H1 (cell line): Measurements from ENCODE around the gene PSMC3. TPM values are rescaled to one million over a fixed set of nuclear protein-coding genes. Genes with fewer than 3 reads are reported as not detected.

ENCODE experiments used
- CTCF ChIA-PET: fragments of 300-600 bp; sonication (Branson Sonifier 250); formaldehyde crosslinking; loops from one replicate; lab custom pipeline; 2021; ENCODE audit not compliant: partially characterized antibody; lab: Charles Lee
- POLR2A ChIA-PET: fragments of 300-600 bp; sonication (Branson Sonifier 250); formaldehyde crosslinking; loops from one replicate; lab custom pipeline; 2021; ENCODE audit warnings: inconsistent platforms; ENCODE audit not compliant: partially characterized antibody; lab: Charles Lee
- DNase-seq, 2 experiments: peaks; one replicate each; pipeline versions ENCODE4 v3.0.0 to v3.0.0-alpha.2; 2010 to 2022; ENCODE audit warnings: low spot score in 2 of 2, low read depth in 1 of 2, mixed read lengths in 1 of 2
- FAIRE-seq: peaks from 2 replicates; lab custom pipeline; 2011; peaks lifted over from hg19 to GRCh38; lab: Jason Lieb, UNC
- H2AFZ ChIP-seq: 2 replicates; pipeline ENCODE4 v1.8.1; 2012; ENCODE audit warnings: low read length, inconsistent platforms
- H2AK5ac ChIP-seq: 2 replicates; pipeline ENCODE4 v1.6.1; 2013; ENCODE audit warnings: low read depth, low read length
- H2BK120ac ChIP-seq: replicated peaks from 2 replicates; pipeline ENCODE3; 2013; ENCODE audit warnings: low read depth, low read length, inconsistent platforms
- H2BK12ac ChIP-seq: 2 replicates; pipeline ENCODE4 v1.6.1; 2013; ENCODE audit warnings: low read depth, low read length
- H2BK15ac ChIP-seq: 2 replicates; pipeline ENCODE4 v1.6.1; 2013; ENCODE audit warnings: low read length
- H2BK20ac ChIP-seq: 2 replicates; pipeline ENCODE4 v1.6.1; 2013; ENCODE audit warnings: low read length
- H2BK5ac ChIP-seq: 2 replicates; pipeline ENCODE4 v1.6.1; 2013; ENCODE audit warnings: low read depth, low read length
- H3K14ac ChIP-seq: 2 replicates; pipeline ENCODE4 v1.6.1; 2013; ENCODE audit warnings: inconsistent platforms; ENCODE audit not compliant: insufficient read length
- H3K18ac ChIP-seq: 2 replicates; pipeline ENCODE4 v1.6.1; 2013; ENCODE audit warnings: low read length; ENCODE audit errors: extremely low read depth
- H3K23ac ChIP-seq: 2 replicates; pipeline ENCODE4 v1.6.1; 2013; ENCODE audit warnings: inconsistent platforms; ENCODE audit not compliant: insufficient read length
- H3K23me2 ChIP-seq: 2 replicates; pipeline ENCODE4 v1.6.1; 2013; ENCODE audit warnings: low read depth, low read length
- H3K27ac ChIP-seq: 2 replicates; pipeline ENCODE4 v1.6.1; 2011; ENCODE audit warnings: low read depth, low read length, inconsistent platforms
- H3K27me3 ChIP-seq, 4 experiments: replicated peaks in 1 of 4; 1 replicate in 1 of 4; 2 replicates in 3 of 4; pipeline versions ENCODE4 v1.6.1 to v1.8.1; 2011 to 2013; ENCODE audit warnings: low read length in 3 of 4, mild to moderate bottlenecking in 3 of 4, inconsistent platforms in 2 of 4, mixed read lengths in 2 of 4, moderate library complexity in 1 of 4; ENCODE audit not compliant: control insufficient read depth in 3 of 4, insufficient read depth in 3 of 4; ENCODE audit errors: extremely low read depth in 1 of 4
- H3K36me3 ChIP-seq, 4 experiments: 2 replicates each; pipeline versions ENCODE4 v1.6.1 to v1.8.1; 2011 to 2013; ENCODE audit warnings: mild to moderate bottlenecking in 4 of 4, low read length in 3 of 4, moderate library complexity in 2 of 4, control low read depth in 1 of 4, inconsistent platforms in 1 of 4; ENCODE audit not compliant: insufficient read depth in 4 of 4, control insufficient read depth in 2 of 4
- H3K4ac ChIP-seq: replicated peaks from 2 replicates; pipeline ENCODE3; 2013; ENCODE audit warnings: low read length, low read depth, mixed read lengths, inconsistent platforms; ENCODE audit not compliant: insufficient read length
- H3K4me1 ChIP-seq, 4 experiments: replicated peaks in 1 of 4; 1 replicate in 1 of 4; 2 replicates in 3 of 4; pipeline versions ENCODE4 v1.6.1 to v1.8.1; 2011 to 2013; ENCODE audit warnings: low read length in 3 of 4, inconsistent platforms in 2 of 4, mixed read lengths in 1 of 4; ENCODE audit not compliant: insufficient read depth in 4 of 4, control insufficient read depth in 3 of 4
- H3K4me2 ChIP-seq, 2 experiments: 2 replicates each; pipeline versions ENCODE4 v1.6.1 to v1.8.1; 2011 to 2013; ENCODE audit warnings: low read depth in 2 of 2, low read length in 2 of 2, control low read depth in 1 of 2, inconsistent platforms in 1 of 2, mild to moderate bottlenecking in 1 of 2; ENCODE audit not compliant: insufficient read depth in 1 of 2
- H3K4me3 ChIP-seq, 4 experiments: fragments of 200-600, 300-600 bp in 1 of 4; sonication (generic), shearing (Covaris generic), sonication (Bioruptor Twin) in 1 of 4; 2 replicates each; pipeline versions ENCODE4 v1.5.1 to v1.8.1; 2011 to 2016; ENCODE audit warnings: low read length in 4 of 4, low read depth in 3 of 4, control low read depth in 2 of 4, inconsistent platforms in 2 of 4, mild to moderate bottlenecking in 2 of 4, mixed read lengths in 1 of 4, moderate library complexity in 1 of 4; ENCODE audit not compliant: insufficient read depth in 2 of 4; ENCODE audit errors: extremely low read depth in 1 of 4
- H3K56ac ChIP-seq: replicated peaks from 2 replicates; pipeline ENCODE3; 2013; ENCODE audit warnings: low read depth, mild to moderate bottlenecking, mixed read lengths, low read length, inconsistent platforms; ENCODE audit not compliant: insufficient read length
- H3K79me1 ChIP-seq: 2 replicates; pipeline ENCODE4 v1.6.1; 2013; ENCODE audit warnings: low read depth, low read length, control low read depth
- H3K79me2 ChIP-seq, 2 experiments: 2 replicates each; pipeline versions ENCODE4 v1.6.1 to v1.8.1; 2012 to 2013; ENCODE audit warnings: low read length in 2 of 2, mild to moderate bottlenecking in 2 of 2, inconsistent platforms in 1 of 2; ENCODE audit not compliant: insufficient read depth in 2 of 2, control insufficient read depth in 1 of 2
- H3K9ac ChIP-seq, 4 experiments: replicated peaks in 1 of 4; 1 replicate in 1 of 4; 2 replicates in 3 of 4; pipeline versions ENCODE4 v1.6.1 to v1.8.1; 2011 to 2013; ENCODE audit warnings: low read depth in 3 of 4, low read length in 3 of 4, control low read depth in 2 of 4, mild to moderate bottlenecking in 2 of 4, moderate library complexity in 2 of 4, inconsistent platforms in 1 of 4; ENCODE audit errors: extremely low read depth in 1 of 4
- H3K9me3 ChIP-seq, 2 experiments: 2 replicates each; pipeline versions ENCODE4 v1.6.1 to v1.8.1; 2012 to 2013; ENCODE audit warnings: mild to moderate bottlenecking in 2 of 2, moderate library complexity in 2 of 2, control low read depth in 1 of 2, inconsistent platforms in 1 of 2, low read depth in 1 of 2, low read length in 1 of 2, mixed read lengths in 1 of 2; ENCODE audit not compliant: insufficient read depth in 2 of 2
- H4K20me1 ChIP-seq, 2 experiments: replicated peaks in 1 of 2; 2 replicates each; pipeline versions ENCODE3 to v1.8.1; 2011 to 2013; ENCODE audit warnings: inconsistent platforms in 2 of 2, low read length in 2 of 2, mild to moderate bottlenecking in 1 of 2; ENCODE audit not compliant: insufficient read depth in 2 of 2, control insufficient read depth in 1 of 2
- H4K5ac ChIP-seq: 2 replicates; pipeline ENCODE4 v1.6.1; 2013; ENCODE audit warnings: low read length, low read depth, mixed read lengths, inconsistent platforms; ENCODE audit not compliant: insufficient read length
- H4K8ac ChIP-seq: 2 replicates; pipeline ENCODE4 v1.8.0; 2013; ENCODE audit warnings: mild to moderate bottlenecking, moderate library complexity, low read length, inconsistent platforms; ENCODE audit not compliant: insufficient read depth; ENCODE audit errors: extremely low read depth
- H4K91ac ChIP-seq: replicated peaks from 2 replicates; pipeline ENCODE3; 2013; ENCODE audit warnings: low read length, mixed read lengths, inconsistent platforms; ENCODE audit not compliant: insufficient read length
- CBX5 ChIP-seq: fragments of 300-800, 300-1000 bp; sonication (generic); IDR thresholded peaks from 2 replicates; pipeline ENCODE4 v1.7.1; 2016; ENCODE audit warnings: antibody characterized with exemption, low read length, low read depth
- POLR2AphosphoS5 ChIP-seq: IDR thresholded peaks from 2 replicates; pipeline ENCODE4 v1.6.1; 2011; ENCODE audit warnings: low read depth, low read length
- RFX5 ChIP-seq: IDR thresholded peaks from 2 replicates; pipeline ENCODE4 v1.6.1; 2011; ENCODE audit warnings: low read depth, low read length, improper control_type of control experiment, borderline replicate concordance
- WGBS, 2 experiments: shearing (Covaris generic) in 1 of 2; methylation state at CpG; one replicate each; pipeline versions ENCODE4 v1.1.6 to v1.1.7; 2013 to 2015; ENCODE audit warnings: low lambda C conversion rate in 2 of 2, mixed read lengths in 2 of 2, inconsistent platforms in 1 of 2, low coverage in 1 of 2, missing lambda C conversion rate in 1 of 2; ENCODE audit not compliant: insufficient replicate concordance in 2 of 2, insufficient coverage in 1 of 2, insufficient read length in 1 of 2; ENCODE audit errors: extremely low coverage in 1 of 2, missing lambda C conversion rate in 1 of 2; 5-methylcytosine and 5-hydroxymethylcytosine counted together
- polyA plus RNA-seq, 7 experiments: library from polyadenylated mRNA; depleted of rRNA in 3 of 7; stranded (reverse) in 5 of 7; unstranded in 2 of 7; fragments of >200 nt in 5 of 7; fragments of 200-250 nt in 2 of 7; gene quantifications; 1 replicate in 5 of 7; 2 replicates in 1 of 7; 4 replicates in 1 of 7; pipeline versions ENCODE4 v1.2.1 to v1.2.3, GENCODE V29; 2011 to 2013; ENCODE audit warnings: missing spikeins in 2 of 7, mixed read lengths in 2 of 7
- total RNA-seq: library from RNA; stranded (reverse); fragmentation: NEBNext Ultra II Directional; extraction: Animal tissue kit (Norgen Biotek cat#: 25700); gene quantifications from 2 replicates; pipeline ENCODE4 v1.2.1, GENCODE V29; 2021

PSMC3 gene
- total and polyA plus RNA-seq, 2 of the 8 experiments (the other 6 are each of a cell fraction or from before 2014, with no cell fraction given): 105 to 160 TPM

- Histone ChIP-seq H3K18ac (no peak overlapping the region), H4K5ac (no peak overlapping the region), H2BK12ac (no peak overlapping the region), H4K8ac (no peak overlapping the region), H3K9me3 (no peaks in the 10 kb centered on the region), H3K56ac (no peak overlapping the region), H2AFZ (no peak overlapping the region), H2AK5ac (no peak overlapping the region), H4K20me1 (no peaks in the 10 kb centered on the region), H3K27me3 (no peaks in the 10 kb centered on the region), H2BK120ac (no peak overlapping the region), H2BK20ac (no peak overlapping the region), H3K23me2 (no peaks in the 10 kb centered on the region), H3K4ac (no peak overlapping the region), H3K23ac (no peak overlapping the region), H3K4me3 (no peak overlapping the region), H2BK5ac (no peak overlapping the region), H3K4me2 (no peak overlapping the region), H3K14ac (no peak overlapping the region), H4K91ac (no peak overlapping the region), H3K36me3 (no peaks in the 10 kb centered on the region), H2BK15ac (no peak overlapping the region), H3K79me1 (no peaks in the 10 kb centered on the region), H3K4me1 (no peaks in the 10 kb centered on the region), H3K27ac (no peak overlapping the region), H3K79me2 (no peaks in the 10 kb centered on the region), H3K9ac (no peak overlapping the region)
- TF ChIP-seq CBX5 (no peak), RFX5 (no peak), POLR2AphosphoS5 (no peak)
- FAIRE-seq (no peak), DNase-seq (no peak)
- POLR2A ChIA-PET: interaction anchor here (0.9 to 1.3 kb wide), 3 partner anchors 10 to 24 kb away, joined by 3 to 8 read pairs (median 5); partner anchors contain the start of gene PSMC3
- CTCF ChIA-PET: interaction anchor here (0.8 to 1.5 kb wide), 3 partner anchors 13 to 66 kb away, joined by 3 to 6 read pairs (median 4); partner anchors contain the start of gene PSMC3
- whole genome bisulfite sequencing, 2 experiments: 91% methylated on average over 2 of the region's 2 CpGs; no CpG with 5 or more reads in 1 of the 2 experiments
These were observed 13.8 kb upstream of the PSMC3 start for GRCh38 chr11:47440054-47440476.
